RWPE1 (cell line): Measurements from ENCODE around the gene MCEMP1.

Experiments
- CTCF ChIA-PET: fragments of 350-600 bp; sonication (Branson Sonifier 250); formaldehyde crosslinking; extraction: SDS; loops from one replicate; lab custom pipeline; 2021; lab: Yijun Ruan, JAX
- POLR2A ChIA-PET: fragments of 400-600 bp; formaldehyde crosslinking; extraction: SDS; loops from one replicate; lab custom pipeline; 2020; ENCODE audit warnings: antibody characterized with exemption; ENCODE audit not compliant: low non-redundant PET; lab: Yijun Ruan, JAX
- DNase-seq: peaks from one replicate; pipeline ENCODE4 v3.0.0; 2012; ENCODE audit warnings: low spot score
- H3K27ac ChIP-seq: fragments of 450-650 bp; 2 replicates; pipeline ENCODE4 v1.5.1; 2017
- CTCF ChIP-seq: fragments of 450-650 bp; conservative IDR thresholded peaks from 2 replicates; pipeline ENCODE4 v1.5.1; 2017; ENCODE audit warnings: low read depth, mild to moderate bottlenecking

Gene MCEMP1

GRCh38 chr19:7681340-7682174 lies 4.7 kb downstream of the MCEMP1 start:
- POLR2A ChIA-PET = no interaction called here
- TF ChIP-seq CTCF = peak; percentile 55
- DNase-seq = peak; percentile 75
- CTCF ChIA-PET = interaction anchor here (0.5 to 1.5 kb wide), 21 partner anchors 8 to 351 kb away, joined by 3 to 13 read pairs (median 4); partner anchors contain the start of gene RETN
- H3K27ac ChIP-seq = peak overlapping the region; percentile 74

GRCh38 chr19:7682175-7682855 lies 5.4 kb downstream of the MCEMP1 start:
- TF ChIP-seq CTCF = no peak
- CTCF ChIA-PET = interaction anchor here (0.6 kb wide), 1 partner anchor 29 kb away, joined by 4 read pairs; no protein-coding TSS in a partner anchor
- DNase-seq = no peak
- POLR2A ChIA-PET = no interaction called here
- H3K27ac ChIP-seq = peak overlapping the region; percentile 74

GRCh38 chr19:7685546-7686445 lies 8.9 kb downstream of the MCEMP1 start:
- ChIA-PET CTCF (interaction anchor here (0.5 to 1.2 kb wide), 5 partner anchors 8 to 1368 kb away, joined by 3 to 5 read pairs (median 4); no protein-coding TSS in a partner anchor), POLR2A (interaction anchor here (0.5 to 0.6 kb wide), 2 partner anchors 90 to 164 kb away, joined by 5 to 7 read pairs; no protein-coding TSS in a partner anchor)
- no peak for TF ChIP-seq CTCF
- no peak for DNase-seq
- 0 out of 2 replicates have a peak overlapping the region, but pooled peaks have one; percentile 12 for H3K27ac ChIP-seq

GRCh38 chr19:7687177-7687576 lies 10.3 kb downstream of the MCEMP1 start:
- CTCF ChIA-PET = interaction anchor here (1.2 kb wide), 1 partner anchor 9 kb away, joined by 4 read pairs; no protein-coding TSS in a partner anchor
- TF ChIP-seq CTCF = no peak
- POLR2A ChIA-PET = no interaction called here
- no peak overlapping the region for H3K27ac ChIP-seq
- DNase-seq = no peak

GRCh38 chr19:7689165-7689564 lies 12.3 kb downstream of the MCEMP1 start:
- no peak for DNase-seq
- POLR2A ChIA-PET = no interaction called here
- CTCF ChIA-PET = interaction anchor here (1.1 to 1.6 kb wide), 2 partner anchors 8 to 121 kb away, joined by 4 read pairs; partner anchors contain the start of gene TRAPPC5
- no peak for TF ChIP-seq CTCF
- H3K27ac ChIP-seq = no peak overlapping the region
